ENCODE data around the gene BGLAP.

Gene BGLAP

GRCh38 chr1:156212833-156213643 is 28.9 kb upstream of the BGLAP start, which contains the start of gene PMF1:
Gene PMF1, plus strand, starts transcription at chr1:156213007. Its CDS starts 9 bp downstream, at chr1:156213016.
- peak; percentile 96 for DNase-seq (ENCODE audit: low spot score)
- no peaks in the 10 kb centered on the region for H3K9me3 ChIP-seq (replicated peaks in 1 of 2; ENCODE audit: control insufficient read depth in 2 of 2, insufficient read depth in 1 of 2, low read depth in 1 of 2, low read length in 2 of 2)
- peak within 1 kb of the TSS; percentile 96 for H3K27ac ChIP-seq (replicated peaks; ENCODE audit: low read length)
- H3K4me2 ChIP-seq (ENCODE audit: insufficient read depth, low read length, poor library complexity, severe bottlenecking) = peak within 1 kb of the TSS; percentile 71
- peak within 1 kb of the TSS; percentile 68 for H2BK15ac ChIP-seq (ENCODE audit: low read length)
- peak within 1 kb of the TSS; percentile 88 to 95 for H3K4me3 ChIP-seq (ENCODE audit: low read length in 2 of 2)
- no peak within 1 kb of the TSS for H2BK120ac ChIP-seq (ENCODE audit: low read depth, low read length)
- H3K4me1 ChIP-seq (ENCODE audit: control insufficient read depth in 2 of 2, insufficient read depth in 1 of 2, low read depth in 1 of 2, low read length in 2 of 2) = no peaks in the 10 kb centered on the region
- peak within 1 kb of the TSS; percentile 99 for H4K8ac ChIP-seq (ENCODE audit: low read depth, low read length)
- no peak within 1 kb of the TSS for H2AK5ac ChIP-seq (ENCODE audit: low read depth, low read length)
- H4K91ac ChIP-seq (ENCODE audit: low read depth, low read length, poor library complexity) = peak within 1 kb of the TSS; percentile 62
- H3K9ac ChIP-seq (ENCODE audit: low read depth, low read length, poor library complexity) = peak within 1 kb of the TSS; percentile 89
- H2BK12ac ChIP-seq (ENCODE audit: low read length) = no peak within 1 kb of the TSS
- peak within 1 kb of the TSS; percentile 95 for H2AFZ ChIP-seq (ENCODE audit: low read length)
- peaks cover 6 to 61% of the 10 kb centered on the region in 2 donors for H3K36me3 ChIP-seq (replicated peaks in 1 of 2; ENCODE audit: control insufficient read depth in 2 of 2, insufficient read depth in 2 of 2, low read length in 2 of 2)
- peak within 1 kb of the TSS; percentile 45 for H3K4ac ChIP-seq (ENCODE audit: low read length)
- H3K14ac ChIP-seq (ENCODE audit: low read length) = peak within 1 kb of the TSS; percentile 97
- peak within 1 kb of the TSS; percentile 99 for H3K18ac ChIP-seq (ENCODE audit: low read length)
- H3K27me3 ChIP-seq (ENCODE audit: control insufficient read depth in 3 of 3, insufficient read depth in 3 of 3, low read depth in 1 of 3, low read length in 3 of 3) = no peaks in the 10 kb centered on the region
- H2BK5ac ChIP-seq (ENCODE audit: low read length) = peak within 1 kb of the TSS; percentile 93
- WGBS, 2 donors (ENCODE audit: extremely low coverage in 2 of 2, insufficient read length in 2 of 2, insufficient replicate concordance in 1 of 2) = no CpG with 5 or more reads among the region's 61 CpGs
- peak within 1 kb of the TSS; percentile 87 for H3K23ac ChIP-seq (ENCODE audit: low read depth, low read length, poor library complexity)
- no peaks in the 10 kb centered on the region for H3K79me1 ChIP-seq (ENCODE audit: low read depth, low read length)

- Histone ChIP-seq H3K14ac (ENCODE audit: low read length) (no peak overlapping the region), H2AFZ (ENCODE audit: low read length) (peak overlapping the region; percentile 95), H2AK5ac (ENCODE audit: low read depth, low read length) (no peak overlapping the region), H3K4me3 (ENCODE audit: low read length in 2 of 2) (peak overlapping the region; percentile 88 to 95), H4K91ac (ENCODE audit: low read depth, low read length, poor library complexity) (no peak overlapping the region), H3K36me3 (replicated peaks in 1 of 2; ENCODE audit: control insufficient read depth in 2 of 2, insufficient read depth in 2 of 2, low read length in 2 of 2) (peaks cover 6 to 57% of the 10 kb centered on the region in 2 donors), H3K4me2 (ENCODE audit: insufficient read depth, low read length, poor library complexity, severe bottlenecking) (peak overlapping the region; percentile 71), H3K18ac (ENCODE audit: low read length) (no peak overlapping the region), H2BK5ac (ENCODE audit: low read length) (no peak overlapping the region), H3K9me3 (replicated peaks in 1 of 2; ENCODE audit: control insufficient read depth in 2 of 2, insufficient read depth in 1 of 2, low read depth in 1 of 2, low read length in 2 of 2) (no peaks in the 10 kb centered on the region), H2BK15ac (ENCODE audit: low read length) (no peak overlapping the region), H3K4ac (ENCODE audit: low read length) (no peak overlapping the region), H3K79me1 (ENCODE audit: low read depth, low read length) (no peaks in the 10 kb centered on the region), H4K8ac (ENCODE audit: low read depth, low read length) (no peak overlapping the region), H3K9ac (ENCODE audit: low read depth, low read length, poor library complexity) (peak overlapping the region; percentile 53), H3K27me3 (ENCODE audit: control insufficient read depth in 3 of 3, insufficient read depth in 3 of 3, low read depth in 1 of 3, low read length in 3 of 3) (no peaks in the 10 kb centered on the region), H3K4me1 (ENCODE audit: control insufficient read depth in 2 of 2, insufficient read depth in 1 of 2, low read depth in 1 of 2, low read length in 2 of 2) (no peaks in the 10 kb centered on the region), H2BK120ac (ENCODE audit: low read depth, low read length) (no peak overlapping the region), H3K27ac (replicated peaks; ENCODE audit: low read length) (peak overlapping the region; percentile 96), H2BK12ac (ENCODE audit: low read length) (no peak overlapping the region), H3K23ac (ENCODE audit: low read depth, low read length, poor library complexity) (no peak overlapping the region)
- no CpG with 5 or more reads among the region's 11 CpGs for WGBS, 2 donors (ENCODE audit: extremely low coverage in 2 of 2, insufficient read length in 2 of 2, insufficient replicate concordance in 1 of 2)
- DNase-seq (ENCODE audit: low spot score) = no peak
Measured at GRCh38 chr1:156213644-156213966, 28.4 kb upstream of the BGLAP start.

GRCh38 chr1:156214024-156214748 is 27.8 kb upstream of the BGLAP start:
- H3K27me3 ChIP-seq (ENCODE audit: control insufficient read depth in 3 of 3, insufficient read depth in 3 of 3, low read depth in 1 of 3, low read length in 3 of 3) = no peaks in the 10 kb centered on the region
- no peaks in the 10 kb centered on the region for H3K9me3 ChIP-seq (replicated peaks in 1 of 2; ENCODE audit: control insufficient read depth in 2 of 2, insufficient read depth in 1 of 2, low read depth in 1 of 2, low read length in 2 of 2)
- no peak overlapping the region for H3K9ac ChIP-seq (ENCODE audit: low read depth, low read length, poor library complexity)
- no peak overlapping the region for H3K23ac ChIP-seq (ENCODE audit: low read depth, low read length, poor library complexity)
- H2BK15ac ChIP-seq (ENCODE audit: low read length) = no peak overlapping the region
- H2BK12ac ChIP-seq (ENCODE audit: low read length) = no peak overlapping the region
- WGBS, 2 donors (ENCODE audit: extremely low coverage in 2 of 2, insufficient read length in 2 of 2, insufficient replicate concordance in 1 of 2) = no CpG with 5 or more reads among the region's 16 CpGs
- DNase-seq (ENCODE audit: low spot score) = no peak
- peaks cover 6 to 52% of the 10 kb centered on the region in 2 donors for H3K36me3 ChIP-seq (replicated peaks in 1 of 2; ENCODE audit: control insufficient read depth in 2 of 2, insufficient read depth in 2 of 2, low read length in 2 of 2)
- H3K4me2 ChIP-seq (ENCODE audit: insufficient read depth, low read length, poor library complexity, severe bottlenecking) = no peak overlapping the region
- no peak overlapping the region for H2BK5ac ChIP-seq (ENCODE audit: low read length)
- no peak overlapping the region for H3K18ac ChIP-seq (ENCODE audit: low read length)
- H4K8ac ChIP-seq (ENCODE audit: low read depth, low read length) = no peak overlapping the region
- H2BK120ac ChIP-seq (ENCODE audit: low read depth, low read length) = no peak overlapping the region
- H2AFZ ChIP-seq (ENCODE audit: low read length) = no peak overlapping the region
- peak overlapping the region in 1 of 2 donors; percentile 88 for H3K4me3 ChIP-seq (ENCODE audit: low read length in 2 of 2)
- H2AK5ac ChIP-seq (ENCODE audit: low read depth, low read length) = no peak overlapping the region
- H3K79me1 ChIP-seq (ENCODE audit: low read depth, low read length) = no peaks in the 10 kb centered on the region
- no peak overlapping the region for H3K4ac ChIP-seq (ENCODE audit: low read length)
- no peak overlapping the region for H3K27ac ChIP-seq (replicated peaks; ENCODE audit: low read length)
- H3K4me1 ChIP-seq (ENCODE audit: control insufficient read depth in 2 of 2, insufficient read depth in 1 of 2, low read depth in 1 of 2, low read length in 2 of 2) = no peaks in the 10 kb centered on the region
- no peak overlapping the region for H3K14ac ChIP-seq (ENCODE audit: low read length)
- no peak overlapping the region for H4K91ac ChIP-seq (ENCODE audit: low read depth, low read length, poor library complexity)

Measured in neuronal stem cell (in vitro differentiated cells).